ENCODE measurements around the gene MPC2. TPM values are rescaled to one million over a fixed set of nuclear protein-coding genes. Genes with fewer than 3 reads are reported as not detected.
A peak's percentile ranks its signal among the peaks of the same experiment; 100 is the strongest.

Gene MPC2
- total RNA-seq, 1 donor from 2014 or later, result 49.6 TPM

GRCh38 chr1:167910530-167910929, 26.3 kb downstream of the MPC2 start:
- Histone ChIP-seq H3K9me3 (peaks cover 9% of the 10 kb centered on the region), H3K27ac (no peak overlapping the region), H3K4me1 (no peaks in the 10 kb centered on the region), H3K4me3 (no peak overlapping the region), H3K27me3 (ENCODE audit: low read depth) (no peaks in the 10 kb centered on the region), H3K36me3 (peaks cover 3% of the 10 kb centered on the region)
- no peak for DNase-seq
- no peak for ATAC-seq
- intact Hi-C loops (cut with DNase I), result no loop called here
- TF ChIP-seq CTCF (IDR thresholded peaks at IDR 0.05), result no peak

- no peaks in the 10 kb centered on the region for H3K4me1 ChIP-seq
- H3K9me3 ChIP-seq, result peaks cover 9% of the 10 kb centered on the region
- no peaks in the 10 kb centered on the region for H3K27me3 ChIP-seq (ENCODE audit: low read depth)
- no peak overlapping the region for H3K4me3 ChIP-seq
- TF ChIP-seq CTCF (IDR thresholded peaks at IDR 0.05), result no peak
- ATAC-seq (no peak), DNase-seq (no peak)
- no peak overlapping the region for H3K27ac ChIP-seq
- no peaks in the 10 kb centered on the region for H3K36me3 ChIP-seq
- intact Hi-C loops (cut with DNase I), result no loop called here
Observed at GRCh38 chr1:167909691-167910180, 27.1 kb downstream of the MPC2 start.

- H3K4me3 ChIP-seq, result no peak overlapping the region
- ATAC-seq (no peak), DNase-seq (no peak)
- H3K9me3 ChIP-seq, result peaks cover 9% of the 10 kb centered on the region
- H3K27ac ChIP-seq, result no peak overlapping the region
- no peaks in the 10 kb centered on the region for H3K36me3 ChIP-seq
- H3K4me1 ChIP-seq, result no peaks in the 10 kb centered on the region
- H3K27me3 ChIP-seq (ENCODE audit: low read depth), result no peaks in the 10 kb centered on the region
- intact Hi-C loops (cut with DNase I), result no loop called here
- no peak for TF ChIP-seq CTCF (IDR thresholded peaks at IDR 0.05)
Observed at GRCh38 chr1:167905671-167906070, 31.2 kb downstream of the MPC2 start.

- H3K4me3 ChIP-seq, result no peak overlapping the region
- TF ChIP-seq CTCF (IDR thresholded peaks at IDR 0.05), result no peak
- H3K27ac ChIP-seq, result no peak overlapping the region
- no peaks in the 10 kb centered on the region for H3K27me3 ChIP-seq (ENCODE audit: low read depth)
- peak; percentile 71 to 72 for ATAC-seq
- DNase-seq, result no peak
- H3K4me1 ChIP-seq, result no peaks in the 10 kb centered on the region
- no peaks in the 10 kb centered on the region for H3K36me3 ChIP-seq
- intact Hi-C loops (cut with DNase I), result no loop called here
- H3K9me3 ChIP-seq, result peaks cover 9% of the 10 kb centered on the region
Observed at GRCh38 chr1:167905182-167905581, 31.7 kb downstream of the MPC2 start.

GRCh38 chr1:167904652-167905130, 32.2 kb downstream of the MPC2 start:
- TF ChIP-seq CTCF (IDR thresholded peaks at IDR 0.05), result no peak
- Histone ChIP-seq H3K27ac (no peak overlapping the region), H3K4me3 (no peak overlapping the region), H3K9me3 (peaks cover 6% of the 10 kb centered on the region), H3K36me3 (no peaks in the 10 kb centered on the region), H3K27me3 (ENCODE audit: low read depth) (no peaks in the 10 kb centered on the region), H3K4me1 (no peaks in the 10 kb centered on the region)
- DNase-seq (no peak), ATAC-seq (peak; percentile 30 to 31)
- intact Hi-C loops (cut with DNase I), result no loop called here

Data from lower lobe of right lung (tissue), 2 donors.